D721Med (cell line): ENCODE measurements around the gene COL11A2.

Experiments used
- DNase-seq: peaks from one replicate; pipeline ENCODE4 v3.0.0; 2011; ENCODE audit warnings: low spot score; ENCODE audit not compliant: insufficient read length
- FAIRE-seq: peaks from 2 replicates; lab custom pipeline; 2011; peaks lifted over from hg19 to GRCh38; lab: Jason Lieb, UNC
- TF ChIP-seq, protein P1 (sequence below): IDR thresholded peaks from 2 replicates; pipeline ENCODE4 v1.5.1; 2012; ENCODE audit warnings: mild to moderate bottlenecking, control low read depth; ENCODE audit not compliant: insufficient read depth; ENCODE audit errors: missing control alignments

COL11A2 gene

DNA sequence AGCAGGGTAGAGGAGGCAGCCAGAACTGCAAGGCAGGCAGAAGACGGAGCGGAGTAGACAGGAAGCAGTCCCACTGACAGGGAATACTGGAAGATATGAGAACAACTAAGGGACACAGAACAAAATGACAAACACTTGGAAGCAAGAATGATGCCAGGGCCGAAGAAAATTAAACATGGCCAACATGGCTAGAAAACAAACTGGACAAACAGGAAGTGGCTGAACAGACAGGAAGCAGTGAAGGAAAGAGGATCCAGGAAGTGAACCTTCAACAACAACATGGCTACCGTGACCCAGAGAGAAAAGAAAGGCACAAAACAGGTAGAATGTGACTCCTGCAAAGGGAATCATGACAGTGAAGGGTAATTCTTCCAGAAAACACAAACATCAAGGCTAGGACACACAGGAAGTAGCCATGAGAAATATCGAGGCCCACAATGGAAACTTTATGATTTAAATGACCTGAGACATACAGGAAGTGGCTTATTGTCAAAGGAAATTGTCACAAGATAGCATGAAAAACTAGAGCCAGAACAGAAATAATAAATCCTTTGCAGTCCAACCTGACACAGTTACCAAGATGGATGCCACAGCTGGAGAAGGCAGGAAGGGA is 9.1 kb downstream of the COL11A2 start:
- FAIRE-seq (no peak), DNase-seq (no peak)
- TF ChIP-seq, protein P1, sequence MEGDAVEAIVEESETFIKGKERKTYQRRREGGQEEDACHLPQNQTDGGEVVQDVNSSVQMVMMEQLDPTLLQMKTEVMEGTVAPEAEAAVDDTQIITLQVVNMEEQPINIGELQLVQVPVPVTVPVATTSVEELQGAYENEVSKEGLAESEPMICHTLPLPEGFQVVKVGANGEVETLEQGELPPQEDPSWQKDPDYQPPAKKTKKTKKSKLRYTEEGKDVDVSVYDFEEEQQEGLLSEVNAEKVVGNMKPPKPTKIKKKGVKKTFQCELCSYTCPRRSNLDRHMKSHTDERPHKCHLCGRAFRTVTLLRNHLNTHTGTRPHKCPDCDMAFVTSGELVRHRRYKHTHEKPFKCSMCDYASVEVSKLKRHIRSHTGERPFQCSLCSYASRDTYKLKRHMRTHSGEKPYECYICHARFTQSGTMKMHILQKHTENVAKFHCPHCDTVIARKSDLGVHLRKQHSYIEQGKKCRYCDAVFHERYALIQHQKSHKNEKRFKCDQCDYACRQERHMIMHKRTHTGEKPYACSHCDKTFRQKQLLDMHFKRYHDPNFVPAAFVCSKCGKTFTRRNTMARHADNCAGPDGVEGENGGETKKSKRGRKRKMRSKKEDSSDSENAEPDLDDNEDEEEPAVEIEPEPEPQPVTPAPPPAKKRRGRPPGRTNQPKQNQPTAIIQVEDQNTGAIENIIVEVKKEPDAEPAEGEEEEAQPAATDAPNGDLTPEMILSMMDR, result no peak

DNA sequence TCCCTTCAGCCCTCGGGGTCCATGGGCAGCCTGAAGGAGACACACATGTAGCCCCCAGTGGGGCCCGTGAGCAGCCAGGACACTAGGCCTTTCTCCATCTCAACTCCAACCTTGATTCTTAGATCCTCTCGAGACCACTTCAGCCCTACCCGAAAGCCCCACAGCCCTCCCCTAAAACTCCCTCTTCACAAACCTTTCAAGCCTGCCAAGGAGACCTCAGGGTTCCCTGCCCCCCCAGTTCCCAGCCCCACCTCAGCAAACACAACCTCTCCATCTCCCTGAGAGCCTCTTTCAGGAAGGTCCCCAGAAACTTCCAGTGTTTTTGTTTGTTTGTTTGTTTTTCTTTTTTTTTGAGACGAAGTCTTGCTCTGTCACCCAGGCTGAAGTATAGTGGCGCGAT is 11.1 kb downstream of the COL11A2 start:
- TF ChIP-seq, protein P1, result no peak
- FAIRE-seq (no peak), DNase-seq (no peak)

DNA sequence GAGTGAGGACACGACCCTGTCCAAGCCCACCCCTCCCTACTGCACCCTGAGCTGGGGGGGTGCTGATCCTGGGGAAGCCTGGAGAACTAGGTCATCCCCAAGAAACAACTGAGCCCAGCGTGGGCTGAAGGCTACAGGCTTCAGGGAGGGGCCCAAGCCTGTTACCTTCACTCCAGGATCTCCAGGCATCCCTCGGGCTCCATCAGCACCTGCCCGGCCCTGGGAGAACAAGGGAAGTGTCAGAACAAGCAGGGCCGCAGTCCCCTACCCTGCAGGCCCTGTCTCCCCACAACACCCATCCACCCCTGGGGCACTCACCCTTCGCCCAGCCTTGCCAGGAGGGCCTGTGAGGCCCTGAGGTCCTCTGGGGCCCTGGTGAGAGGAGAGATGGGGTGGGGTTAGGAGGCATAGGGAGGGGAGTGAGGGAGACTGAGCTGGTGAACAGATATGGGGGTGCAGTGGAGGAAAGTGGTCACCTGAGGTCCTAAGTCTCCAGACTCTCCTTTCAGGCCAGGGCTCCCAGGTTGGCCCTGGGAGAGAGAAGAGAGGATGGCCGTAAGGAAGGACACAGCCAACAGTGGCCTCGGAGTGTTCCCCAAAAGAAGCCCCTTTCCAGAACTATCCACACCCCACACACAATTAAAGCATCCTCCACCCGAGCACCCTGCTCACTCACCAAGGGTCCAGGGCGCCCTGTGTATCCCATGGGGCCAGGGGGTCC is 13.4 kb downstream of the COL11A2 start:
- FAIRE-seq (no peak), DNase-seq (no peak)
- TF ChIP-seq, protein P1, result no peak

DNA sequence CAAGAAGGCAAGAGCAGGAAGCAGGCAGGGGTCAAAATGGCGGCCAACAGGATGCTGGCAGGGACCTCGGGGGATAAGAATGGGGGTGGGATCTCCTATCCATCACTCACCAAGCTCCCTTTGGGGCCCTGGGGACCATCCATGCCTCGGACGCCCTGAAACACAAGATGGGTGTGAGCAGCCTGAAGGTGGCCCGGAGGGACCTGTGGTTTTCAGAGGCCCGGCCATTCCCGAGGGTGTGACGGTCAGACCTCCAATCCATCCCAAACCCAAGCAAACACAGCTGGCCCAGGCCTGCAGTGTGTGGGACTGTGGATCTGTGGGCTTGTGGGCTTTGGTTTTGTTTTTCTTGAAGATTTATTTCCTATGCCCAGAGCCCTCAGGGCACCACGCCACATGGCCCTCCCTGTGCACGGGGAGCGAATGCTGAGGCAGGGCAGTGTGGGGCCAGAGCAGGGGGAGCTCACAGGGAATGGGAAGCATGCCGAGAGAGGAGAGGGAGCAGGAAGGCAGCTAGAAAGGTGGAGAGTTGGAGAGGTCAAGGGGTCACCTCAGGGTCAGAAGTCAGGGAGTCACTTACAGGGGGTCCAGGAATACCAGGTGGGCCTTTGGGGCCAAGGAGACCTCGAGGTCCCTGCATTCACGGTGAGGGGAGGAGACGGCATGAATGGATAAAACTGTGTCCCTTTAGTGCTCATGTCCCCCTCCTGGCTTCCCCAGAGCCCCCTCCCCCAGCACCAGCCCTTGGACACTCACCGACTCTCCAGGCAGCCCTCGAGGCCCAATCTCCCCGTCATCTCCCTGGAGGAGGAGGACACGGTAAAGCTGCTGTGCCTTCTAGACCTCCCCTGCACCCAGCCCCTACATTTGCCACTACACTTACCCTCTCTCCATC is 14.5 kb downstream of the COL11A2 start:
- no peak for FAIRE-seq
- TF ChIP-seq, protein P1, result no peak
- DNase-seq, result no peak

DNA sequence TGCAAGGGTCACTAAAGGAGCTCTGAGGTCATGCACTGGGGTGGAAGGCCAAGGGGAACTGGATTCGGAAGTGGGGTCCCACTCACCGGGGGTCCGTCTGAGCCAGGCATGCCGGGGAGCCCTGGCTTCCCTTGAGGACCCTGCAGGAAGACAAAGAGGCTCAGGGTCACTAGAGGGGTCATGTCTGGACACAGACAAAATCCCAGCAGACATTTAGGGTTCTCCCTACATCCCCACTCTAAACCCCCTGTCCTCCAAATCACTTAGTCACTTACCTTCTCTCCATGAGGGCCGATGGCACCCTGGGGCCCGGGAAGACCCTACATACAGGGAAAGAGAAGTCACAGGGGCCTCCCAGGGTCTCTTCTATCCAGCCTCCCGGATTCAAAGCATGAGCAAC is 15.4 kb downstream of the COL11A2 start:
- TF ChIP-seq, protein P1, result no peak
- DNase-seq (no peak), FAIRE-seq (no peak)

DNA sequence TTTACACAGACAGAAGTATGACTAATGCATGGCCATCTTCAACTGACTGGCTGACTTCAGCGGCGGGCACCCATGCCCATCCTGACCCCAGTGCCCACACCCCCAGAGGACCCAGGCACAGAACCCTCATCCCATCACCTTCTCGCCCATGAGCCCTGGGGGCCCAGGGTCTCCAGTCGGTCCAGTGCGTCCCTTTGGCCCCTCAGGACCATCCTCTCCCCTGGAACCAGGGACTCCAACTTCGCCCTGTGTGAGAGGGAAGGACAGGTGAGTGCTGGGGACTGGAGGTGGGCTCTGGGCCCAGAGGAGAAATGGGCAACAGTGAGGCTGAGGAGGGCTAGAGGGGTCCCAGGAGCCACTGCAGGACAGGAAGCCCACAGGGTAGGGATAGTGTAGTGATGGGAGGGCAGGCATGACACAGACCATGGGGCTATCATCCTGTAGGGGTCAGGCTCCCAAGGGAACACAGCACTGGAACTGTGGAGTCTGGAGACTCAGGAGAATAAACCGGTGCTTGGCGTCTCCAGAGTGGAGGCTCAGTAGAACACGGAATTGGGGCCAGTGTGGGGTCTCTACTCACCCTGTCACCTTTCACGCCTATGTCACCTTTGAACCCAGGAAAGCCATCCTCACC is 16.7 kb downstream of the COL11A2 start:
- FAIRE-seq, result no peak
- DNase-seq, result no peak
- TF ChIP-seq, protein P1, result no peak
